Fibroblast of villous mesenchyme (primary cell): ENCODE results near the gene ADAMTS17. TPM values are rescaled to one million over a fixed set of nuclear protein-coding genes. Genes with fewer than 3 reads are reported as not detected.
A peak's percentile ranks its signal among the peaks of the same experiment; 100 is the strongest.

Source experiments
- DNase-seq: peaks from one replicate; pipeline ENCODE4 v3.0.0-alpha.2; 2010; ENCODE audit warnings: low read depth
- H3K4me3 ChIP-seq: 2 replicates; pipeline ENCODE4 v1.5.1; 2011; ENCODE audit warnings: low read depth, mild to moderate bottlenecking, low read length
- CTCF ChIP-seq: IDR thresholded peaks from 2 replicates; pipeline ENCODE4 v1.5.1; 2012; ENCODE audit warnings: low read depth, mild to moderate bottlenecking, low read length; ENCODE audit not compliant: insufficient read depth
- total RNA-seq: library from RNA; depleted of rRNA; stranded (reverse); fragments of >200 nt; gene quantifications from 2 replicates; pipeline ENCODE4 v1.2.3, GENCODE V29; 2012

The ADAMTS17 gene
- total RNA-seq, 1 donor = under 0.01 TPM

- H3K4me3 ChIP-seq = no peak overlapping the region
- no peak for DNase-seq
- TF ChIP-seq CTCF = no peak
Measured at GRCh38 chr15:100168787-100169186, 173.0 kb downstream of the ADAMTS17 start.

GRCh38 chr15:100167884-100168375 is 173.8 kb downstream of the ADAMTS17 start:
- no peak for TF ChIP-seq CTCF

GRCh38 chr15:100166313-100166712 is 175.5 kb downstream of the ADAMTS17 start:
- TF ChIP-seq CTCF = no peak
- no peak for DNase-seq
- H3K4me3 ChIP-seq = no peak overlapping the region

More at GRCh38 chr15:100167884-100168375, 173.8 kb downstream of the ADAMTS17 start:
- no peak for DNase-seq
- no peak overlapping the region for H3K4me3 ChIP-seq

- no peak for TF ChIP-seq CTCF
- DNase-seq = no peak
Measured at GRCh38 chr15:100163961-100164360, 177.8 kb downstream of the ADAMTS17 start.

GRCh38 chr15:100160953-100161352 is 180.8 kb downstream of the ADAMTS17 start:
- H3K4me3 ChIP-seq = no peak overlapping the region
- DNase-seq = no peak
- no peak for TF ChIP-seq CTCF

More at GRCh38 chr15:100163961-100164360, 177.8 kb downstream of the ADAMTS17 start:
- no peak overlapping the region for H3K4me3 ChIP-seq

GRCh38 chr15:100159436-100159835 is 182.3 kb downstream of the ADAMTS17 start:
- peak; percentile 3 for TF ChIP-seq CTCF
- DNase-seq = no peak
- H3K4me3 ChIP-seq = no peak overlapping the region

- H3K4me3 ChIP-seq = no peak overlapping the region
- DNase-seq = no peak
- no peak for TF ChIP-seq CTCF
Measured at GRCh38 chr15:100158356-100158755, 183.4 kb downstream of the ADAMTS17 start.
